ENCODE measurements around the gene SCN2A.

SCN2A gene

DNA sequence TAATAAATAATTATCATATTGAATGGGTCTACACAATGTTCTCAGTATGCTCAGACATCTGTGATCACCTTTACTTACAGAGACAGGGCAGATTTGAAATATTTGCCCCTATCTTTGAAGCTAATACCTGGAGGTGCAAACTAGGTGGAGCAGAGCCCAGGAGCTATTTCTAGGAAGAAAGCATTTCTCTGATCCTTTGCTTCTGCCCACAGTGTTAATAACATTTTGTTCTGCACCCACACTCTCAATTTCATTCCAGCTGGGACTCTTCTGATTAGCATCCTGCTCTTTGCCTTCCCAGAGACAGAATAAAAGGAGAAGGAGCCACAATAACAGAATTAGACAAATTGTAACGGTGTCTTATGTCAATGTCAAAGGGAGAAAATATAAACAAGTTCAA is 11.6 kb upstream of the SCN2A start:
- TF ChIP-seq, protein P1, sequence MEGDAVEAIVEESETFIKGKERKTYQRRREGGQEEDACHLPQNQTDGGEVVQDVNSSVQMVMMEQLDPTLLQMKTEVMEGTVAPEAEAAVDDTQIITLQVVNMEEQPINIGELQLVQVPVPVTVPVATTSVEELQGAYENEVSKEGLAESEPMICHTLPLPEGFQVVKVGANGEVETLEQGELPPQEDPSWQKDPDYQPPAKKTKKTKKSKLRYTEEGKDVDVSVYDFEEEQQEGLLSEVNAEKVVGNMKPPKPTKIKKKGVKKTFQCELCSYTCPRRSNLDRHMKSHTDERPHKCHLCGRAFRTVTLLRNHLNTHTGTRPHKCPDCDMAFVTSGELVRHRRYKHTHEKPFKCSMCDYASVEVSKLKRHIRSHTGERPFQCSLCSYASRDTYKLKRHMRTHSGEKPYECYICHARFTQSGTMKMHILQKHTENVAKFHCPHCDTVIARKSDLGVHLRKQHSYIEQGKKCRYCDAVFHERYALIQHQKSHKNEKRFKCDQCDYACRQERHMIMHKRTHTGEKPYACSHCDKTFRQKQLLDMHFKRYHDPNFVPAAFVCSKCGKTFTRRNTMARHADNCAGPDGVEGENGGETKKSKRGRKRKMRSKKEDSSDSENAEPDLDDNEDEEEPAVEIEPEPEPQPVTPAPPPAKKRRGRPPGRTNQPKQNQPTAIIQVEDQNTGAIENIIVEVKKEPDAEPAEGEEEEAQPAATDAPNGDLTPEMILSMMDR (conservative IDR thresholded peaks at IDR 0.05; ENCODE audit: low read depth, low read length), result no peak
- no peak overlapping the region for H3K4me3 ChIP-seq (ENCODE audit: low read depth, low read length)

DNA sequence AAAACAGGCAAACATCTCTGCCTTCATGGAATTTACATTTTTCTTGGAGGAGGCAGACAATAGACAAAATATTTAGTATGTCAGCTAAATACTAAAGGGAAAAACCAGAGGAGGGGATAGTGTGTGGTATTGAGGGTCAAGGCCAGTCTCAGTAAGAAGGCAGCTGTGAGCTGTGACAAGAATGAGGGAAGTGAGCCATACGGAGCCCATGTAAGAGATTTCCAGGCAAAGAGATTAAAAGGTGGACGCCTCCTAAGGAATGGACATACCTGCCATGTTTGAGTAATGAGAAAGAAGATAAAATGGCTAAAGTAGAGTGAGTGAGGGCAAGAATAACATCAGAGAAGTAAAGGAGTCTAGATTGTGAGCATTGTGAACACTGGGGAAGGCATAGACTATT is 2.2 kb upstream of the SCN2A start:
- no peak overlapping the region for H3K4me3 ChIP-seq (ENCODE audit: low read depth, low read length)
- no peak for DNase-seq (ENCODE audit: low read depth)
- TF ChIP-seq, protein P1 (conservative IDR thresholded peaks at IDR 0.05; ENCODE audit: low read depth, low read length), result no peak

More for the DNA sequence above, 11.6 kb upstream of the SCN2A start:
- no peak for DNase-seq (ENCODE audit: low read depth)

DNA sequence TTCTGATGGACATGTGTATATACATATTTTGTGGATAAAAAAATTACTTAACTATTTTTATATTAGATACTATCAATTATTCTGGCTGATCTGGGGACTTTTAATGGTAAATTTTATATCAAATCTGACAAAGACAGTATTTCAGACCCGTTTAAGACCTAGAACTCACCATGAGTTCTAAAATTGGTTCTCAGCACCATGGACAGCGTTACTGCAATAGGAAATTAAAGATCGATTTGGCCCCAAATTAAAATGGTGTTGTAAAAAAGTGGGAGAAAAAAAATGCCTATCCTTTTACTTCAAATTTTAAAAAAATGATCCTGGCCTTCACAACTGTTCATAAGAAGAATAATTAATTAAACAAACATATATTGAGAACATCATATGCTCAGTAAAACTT is 919 bp upstream of the SCN2A start:
- TF ChIP-seq, protein P1 (conservative IDR thresholded peaks at IDR 0.05; ENCODE audit: low read depth, low read length), result no peak
- peak; percentile 34 for DNase-seq (ENCODE audit: low read depth)
- no peak overlapping the region for H3K4me3 ChIP-seq (ENCODE audit: low read depth, low read length)

DNA sequence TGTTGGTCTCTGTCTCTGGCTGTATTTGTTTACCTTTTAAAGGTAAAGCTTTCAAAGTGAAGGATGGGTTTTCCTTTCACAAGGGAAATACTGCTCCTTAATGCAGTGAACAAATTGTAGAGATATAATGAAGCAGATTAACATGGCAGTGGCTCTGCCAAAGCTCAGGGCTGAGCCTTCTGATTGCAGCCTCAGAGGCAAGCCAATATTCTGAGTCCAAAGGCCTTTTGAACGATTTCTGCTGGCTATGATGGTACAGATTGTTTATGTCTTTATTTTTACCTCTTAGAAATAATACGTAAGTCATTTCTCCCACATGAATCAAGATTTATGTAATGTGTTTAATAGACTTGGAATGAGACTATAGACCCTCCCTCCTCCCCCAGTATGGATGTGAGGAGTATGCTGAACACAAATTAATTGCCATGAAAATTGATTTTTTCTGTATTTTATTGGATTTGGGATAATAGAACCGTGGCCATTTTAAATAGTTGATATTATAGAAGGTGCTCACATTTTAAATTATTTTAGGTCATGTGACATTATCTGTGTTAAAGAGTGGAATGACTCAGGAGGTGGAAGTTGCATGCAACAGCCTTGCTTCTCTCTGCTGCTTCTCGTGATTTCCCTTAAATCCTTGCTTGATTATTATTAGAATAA is 772 bp downstream of the SCN2A start:
- H3K4me3 ChIP-seq (ENCODE audit: low read depth, low read length), result no peak overlapping the region
- TF ChIP-seq, protein P1 (conservative IDR thresholded peaks at IDR 0.05; ENCODE audit: low read depth, low read length), result no peak
- no peak for DNase-seq (ENCODE audit: low read depth)

DNA sequence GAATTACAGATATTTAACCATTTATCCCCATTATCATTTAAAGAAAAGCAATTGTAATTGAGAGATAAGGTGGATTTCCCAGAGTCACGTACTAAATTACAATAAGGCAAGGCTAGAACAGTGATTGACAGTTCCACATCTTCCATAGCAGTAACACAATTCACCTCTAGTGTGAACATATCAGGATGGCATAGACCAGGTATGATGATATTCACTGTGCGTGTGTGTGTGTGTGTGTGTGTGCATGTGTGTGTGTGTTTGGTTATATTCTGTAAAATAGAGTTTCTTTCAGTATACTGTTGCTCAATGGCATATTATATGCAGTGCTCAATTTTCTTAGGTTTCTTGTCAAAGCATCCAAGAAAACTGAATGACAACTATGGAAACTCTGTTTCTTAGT is 1.7 kb downstream of the SCN2A start:
- no peak for DNase-seq (ENCODE audit: low read depth)
- H3K4me3 ChIP-seq (ENCODE audit: low read depth, low read length), result no peak overlapping the region
- TF ChIP-seq, protein P1 (conservative IDR thresholded peaks at IDR 0.05; ENCODE audit: low read depth, low read length), result no peak

DNA sequence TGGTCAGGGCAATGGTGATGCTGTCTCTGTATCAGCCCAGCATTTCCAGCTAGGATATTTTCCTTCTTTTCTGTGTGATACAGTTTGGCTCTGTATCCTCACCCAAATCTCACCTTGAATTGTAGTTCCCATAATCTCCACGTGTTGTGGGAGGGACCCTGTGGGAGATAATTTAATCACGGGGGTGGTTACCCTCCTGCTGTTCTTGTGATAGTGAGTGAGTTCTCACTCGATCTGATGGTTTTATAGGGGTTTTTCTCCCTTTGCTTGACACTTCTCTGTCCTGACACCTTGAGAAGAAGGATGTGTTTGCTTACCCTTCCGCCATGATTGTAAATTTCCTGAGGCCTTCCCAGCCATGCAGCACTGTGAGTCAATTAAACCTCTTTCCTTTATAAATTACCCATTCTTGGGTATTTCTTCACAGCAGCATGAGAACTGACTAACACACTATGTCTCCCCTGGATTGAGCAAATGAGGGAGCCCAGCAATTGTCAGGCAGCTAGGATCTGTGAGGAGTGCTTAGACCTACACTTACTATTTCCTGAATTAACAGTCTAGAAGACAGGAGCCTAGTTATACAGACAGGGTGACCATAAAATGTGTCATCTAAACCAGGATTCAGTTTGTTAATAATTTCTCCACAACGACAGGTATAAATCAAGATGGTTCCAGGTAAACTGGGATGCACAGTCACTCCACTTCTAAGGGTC is 6.0 kb downstream of the SCN2A start:
- no peak overlapping the region for H3K4me3 ChIP-seq (ENCODE audit: low read depth, low read length)
- no peak for DNase-seq (ENCODE audit: low read depth)
- TF ChIP-seq, protein P1 (conservative IDR thresholded peaks at IDR 0.05; ENCODE audit: low read depth, low read length), result no peak

DNA sequence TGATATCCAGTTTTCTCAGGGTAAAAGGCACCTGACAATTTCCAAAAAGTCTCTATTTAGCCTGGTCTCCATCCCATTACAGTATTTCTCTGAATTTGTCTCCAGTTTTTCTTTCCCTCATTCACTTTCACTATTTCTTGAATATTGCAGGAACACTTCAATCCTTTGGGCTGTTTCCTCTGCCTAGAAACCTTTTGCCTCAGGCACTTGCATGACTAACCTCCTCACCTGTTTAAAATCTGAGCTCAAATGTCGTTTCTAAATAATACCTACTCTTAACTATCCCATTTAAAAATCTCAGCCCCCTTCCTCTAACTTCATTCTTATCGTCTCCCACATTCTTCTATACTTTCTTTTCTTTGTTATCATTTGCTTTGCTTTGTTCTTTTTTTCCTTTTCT is 9.0 kb downstream of the SCN2A start:
- no peak overlapping the region for H3K4me3 ChIP-seq (ENCODE audit: low read depth, low read length)
- TF ChIP-seq, protein P1 (conservative IDR thresholded peaks at IDR 0.05; ENCODE audit: low read depth, low read length), result no peak
- DNase-seq (ENCODE audit: low read depth), result no peak

Data from choroid plexus epithelial cell (primary cell).